Measurements from ENCODE around the gene PIP.
"Not testable (repeated sequence)": the region's sequence is repeated elsewhere in the genome, so short reads cannot be mapped to it uniquely, and the experiment has no call there.

PIP gene

GRCh38 chr7:143177374-143178119 is 45.7 kb downstream of the PIP start:
- in situ Hi-C loops (cut with MboI; ENCODE audit: low sequenced_read_pairs), result no loop called here

DNA sequence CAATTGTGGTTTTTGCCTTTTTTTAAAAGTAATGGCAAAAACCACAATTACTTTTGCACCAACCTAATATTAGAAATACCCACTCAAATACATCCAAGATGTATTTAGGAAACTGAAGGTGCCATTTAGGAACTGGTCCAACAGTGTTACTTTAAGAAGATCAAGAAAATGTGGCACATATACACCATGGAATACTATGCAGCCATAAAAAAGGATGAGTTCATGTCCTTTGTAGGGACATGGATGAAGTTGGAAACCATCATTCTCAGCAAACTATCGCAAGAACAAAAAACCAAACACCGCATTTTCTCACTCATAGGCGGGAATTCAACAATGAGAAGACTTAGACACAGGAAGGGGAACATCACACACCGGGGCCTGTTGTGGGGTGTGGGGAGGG is 48.9 kb downstream of the PIP start:
- in situ Hi-C loops (cut with MboI; ENCODE audit: low sequenced_read_pairs), result not testable (repeated sequence)

- in situ Hi-C loops (cut with MboI; ENCODE audit: low sequenced_read_pairs), result no loop called here
Measured at GRCh38 chr7:143181349-143181748, 49.5 kb downstream of the PIP start.

GRCh38 chr7:143183024-143183423 is 51.1 kb downstream of the PIP start, which contains the start of gene TAS2R39:
TSS of gene TAS2R39 (plus strand) at chr7:143183419. CDS start at chr7:143183419, 0 bp downstream.
- in situ Hi-C loops (cut with MboI; ENCODE audit: low sequenced_read_pairs), result no loop called here

DNA sequence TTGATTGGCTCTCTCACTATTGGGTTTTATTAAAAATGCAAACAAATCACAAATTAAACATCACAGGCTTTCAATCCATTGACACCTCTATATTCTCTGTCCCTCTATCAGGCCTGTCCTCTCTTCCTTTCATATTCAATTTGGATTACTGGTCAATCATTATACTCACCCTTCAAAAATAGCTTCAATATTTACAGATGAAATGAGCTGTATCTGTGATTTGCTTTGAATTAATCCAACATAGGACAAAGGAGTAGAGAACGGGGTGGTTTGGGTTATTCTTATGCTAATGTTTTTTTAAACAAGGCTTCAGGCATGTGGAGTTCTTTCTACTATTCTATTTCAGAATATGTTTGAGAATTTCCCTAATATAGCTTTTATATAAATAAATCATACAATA is 53.7 kb downstream of the PIP start:
- in situ Hi-C loops (cut with MboI; ENCODE audit: low sequenced_read_pairs), result no loop called here

DNA sequence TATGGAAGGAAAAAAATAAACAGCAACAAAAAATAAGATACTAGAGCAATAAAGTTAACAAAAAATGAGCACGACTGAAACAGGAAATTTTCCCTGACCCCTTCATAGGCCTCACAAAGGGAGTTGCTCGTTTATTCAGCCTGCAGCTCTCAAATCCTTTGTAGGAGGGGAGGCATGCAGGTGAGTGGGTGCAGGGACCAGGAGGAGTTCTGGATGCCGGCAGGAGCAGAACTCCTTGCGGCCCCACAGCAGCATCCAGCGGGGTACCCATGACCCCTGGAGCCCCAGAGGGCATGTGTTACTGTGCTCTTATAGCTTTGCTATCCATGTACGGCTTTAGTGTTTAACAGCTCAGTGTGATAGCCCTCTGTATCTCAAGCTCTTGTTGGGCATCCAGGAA is 57.1 kb downstream of the PIP start:
- in situ Hi-C loops (cut with MboI; ENCODE audit: low sequenced_read_pairs), result no loop called here
